Rectal smooth muscle tissue (tissue), 1 donor: Measurements from ENCODE around the gene PCGF1.
A peak's percentile ranks its signal among the peaks of the same experiment; 100 is the strongest.

Source experiments
- H3K27ac ChIP-seq: one replicate; pipeline ENCODE4 v1.7.0; 2013; ENCODE audit warnings: low read depth, low read length, inconsistent platforms
- H3K27me3 ChIP-seq: one replicate; pipeline ENCODE4 v1.7.0; 2013; ENCODE audit warnings: low read length; ENCODE audit not compliant: control insufficient read depth, insufficient read depth
- H3K36me3 ChIP-seq: one replicate; pipeline ENCODE4 v1.7.0; 2013; ENCODE audit warnings: low read length; ENCODE audit not compliant: control insufficient read depth, insufficient read depth
- H3K4me1 ChIP-seq: one replicate; pipeline ENCODE4 v1.7.0; 2013; ENCODE audit warnings: low read length; ENCODE audit not compliant: control insufficient read depth, insufficient read depth
- H3K4me3 ChIP-seq: one replicate; pipeline ENCODE4 v1.7.0; 2013; ENCODE audit warnings: low read length
- H3K9ac ChIP-seq: one replicate; pipeline ENCODE4 v1.7.0; 2013; ENCODE audit warnings: low read length

The PCGF1 gene

GRCh38 chr2:74507145-74507925, at the start of gene PCGF1:
TSS of gene PCGF1 (minus strand) at chr2:74507695. CDS start at chr2:74507668, 27 bp downstream.
- Histone ChIP-seq H3K9ac (peak within 1 kb of the TSS; percentile 79), H3K27ac (peak within 1 kb of the TSS; percentile 99), H3K27me3 (peaks cover 8% of the 10 kb centered on the region), H3K4me1 (peaks cover 12% of the 10 kb centered on the region), H3K36me3 (no peaks in the 10 kb centered on the region), H3K4me3 (peak within 1 kb of the TSS; percentile 89)

- no peak overlapping the region for H3K4me3 ChIP-seq
- H3K27ac ChIP-seq: no peak overlapping the region
- H3K27me3 ChIP-seq: no peaks in the 10 kb centered on the region
- no peak overlapping the region for H3K9ac ChIP-seq
- no peaks in the 10 kb centered on the region for H3K4me1 ChIP-seq
- H3K36me3 ChIP-seq: no peaks in the 10 kb centered on the region
These were observed 49.4 kb upstream of the PCGF1 start for GRCh38 chr2:74556831-74557370.

GRCh38 chr2:74556159-74556558, 48.7 kb upstream of the PCGF1 start:
- Histone ChIP-seq H3K4me3 (peak overlapping the region; percentile 97), H3K27ac (no peak overlapping the region)

GRCh38 chr2:74555610-74556103, 48.2 kb upstream of the PCGF1 start:
- H3K27me3 ChIP-seq: no peaks in the 10 kb centered on the region
- H3K9ac ChIP-seq: peak overlapping the region; percentile 80
- no peaks in the 10 kb centered on the region for H3K4me1 ChIP-seq
- peak overlapping the region; percentile 57 for H3K27ac ChIP-seq
- H3K36me3 ChIP-seq: no peaks in the 10 kb centered on the region
- peak overlapping the region; percentile 97 for H3K4me3 ChIP-seq

More at GRCh38 chr2:74556159-74556558, 48.7 kb upstream of the PCGF1 start:
- Histone ChIP-seq H3K36me3 (no peaks in the 10 kb centered on the region), H3K27me3 (no peaks in the 10 kb centered on the region), H3K4me1 (no peaks in the 10 kb centered on the region), H3K9ac (no peak overlapping the region)

GRCh38 chr2:74554820-74555531, 47.5 kb upstream of the PCGF1 start:
- H3K9ac ChIP-seq: peak overlapping the region; percentile 80
- H3K36me3 ChIP-seq: no peaks in the 10 kb centered on the region
- H3K4me1 ChIP-seq: no peaks in the 10 kb centered on the region
- H3K27ac ChIP-seq: peak overlapping the region; percentile 57
- H3K4me3 ChIP-seq: peak overlapping the region; percentile 97
- no peaks in the 10 kb centered on the region for H3K27me3 ChIP-seq

GRCh38 chr2:74553892-74554819, 46.7 kb upstream of the PCGF1 start, which contains the start of the genes DOK1 and LOXL3:
TSS of gene DOK1 (plus strand) at chr2:74554720. CDS start at chr2:74554755, 35 bp downstream.
TSS of gene LOXL3 (minus strand) at chr2:74553942. CDS start at chr2:74552634, 1,308 bp downstream.
- Histone ChIP-seq H3K9ac (peak within 1 kb of the TSS; percentile 80), H3K27me3 (no peaks in the 10 kb centered on the region), H3K27ac (peak within 1 kb of the TSS; percentile 84), H3K36me3 (no peaks in the 10 kb centered on the region), H3K4me1 (no peaks in the 10 kb centered on the region), H3K4me3 (peak within 1 kb of the TSS; percentile 97)

GRCh38 chr2:74552914-74553811, 45.7 kb upstream of the PCGF1 start:
- H3K27ac ChIP-seq: peak overlapping the region; percentile 72
- no peak overlapping the region for H3K9ac ChIP-seq
- H3K4me1 ChIP-seq: peaks cover 2% of the 10 kb centered on the region
- peak overlapping the region; percentile 97 for H3K4me3 ChIP-seq
- H3K27me3 ChIP-seq: no peaks in the 10 kb centered on the region
- no peaks in the 10 kb centered on the region for H3K36me3 ChIP-seq

GRCh38 chr2:74551942-74552913, 44.7 kb upstream of the PCGF1 start:
- Histone ChIP-seq H3K27me3 (no peaks in the 10 kb centered on the region), H3K4me1 (peaks cover 2% of the 10 kb centered on the region), H3K9ac (no peak overlapping the region), H3K27ac (no peak overlapping the region), H3K36me3 (no peaks in the 10 kb centered on the region), H3K4me3 (no peak overlapping the region)

- H3K4me1 ChIP-seq: peaks cover 2% of the 10 kb centered on the region
These were observed 44.0 kb upstream of the PCGF1 start for GRCh38 chr2:74551530-74551929.

GRCh38 chr2:74550231-74550630, 42.7 kb upstream of the PCGF1 start:
- Histone ChIP-seq H3K27ac (no peak overlapping the region), H3K9ac (no peak overlapping the region), H3K36me3 (no peaks in the 10 kb centered on the region), H3K4me3 (no peak overlapping the region), H3K4me1 (peaks cover 2% of the 10 kb centered on the region), H3K27me3 (no peaks in the 10 kb centered on the region)

More at GRCh38 chr2:74551530-74551929, 44.0 kb upstream of the PCGF1 start:
- Histone ChIP-seq H3K4me3 (no peak overlapping the region), H3K27ac (no peak overlapping the region), H3K36me3 (no peaks in the 10 kb centered on the region), H3K27me3 (no peaks in the 10 kb centered on the region), H3K9ac (no peak overlapping the region)
